OCI-LY7 (cell line): ENCODE data around the gene SLC22A14.

Experiments used
- EZH2phosphoT487 ChIP-seq: fragments of 200-600 bp; sonication (generic); IDR thresholded peaks from 2 replicates; pipeline ENCODE4 v1.6.1; 2018; ENCODE audit warnings: low read depth, borderline replicate concordance, mild to moderate bottlenecking, mixed run types, antibody characterized with exemption, low read length, moderate library complexity, mixed read lengths
- TF ChIP-seq, protein P1 (sequence below): fragments of 200-600 bp; sonication (generic); conservative IDR thresholded peaks from 2 replicates; pipeline ENCODE4 v1.5.1; 2014; ENCODE audit warnings: mild to moderate bottlenecking, antibody characterized with exemption, low read length, moderate library complexity, mixed read lengths

DNA sequence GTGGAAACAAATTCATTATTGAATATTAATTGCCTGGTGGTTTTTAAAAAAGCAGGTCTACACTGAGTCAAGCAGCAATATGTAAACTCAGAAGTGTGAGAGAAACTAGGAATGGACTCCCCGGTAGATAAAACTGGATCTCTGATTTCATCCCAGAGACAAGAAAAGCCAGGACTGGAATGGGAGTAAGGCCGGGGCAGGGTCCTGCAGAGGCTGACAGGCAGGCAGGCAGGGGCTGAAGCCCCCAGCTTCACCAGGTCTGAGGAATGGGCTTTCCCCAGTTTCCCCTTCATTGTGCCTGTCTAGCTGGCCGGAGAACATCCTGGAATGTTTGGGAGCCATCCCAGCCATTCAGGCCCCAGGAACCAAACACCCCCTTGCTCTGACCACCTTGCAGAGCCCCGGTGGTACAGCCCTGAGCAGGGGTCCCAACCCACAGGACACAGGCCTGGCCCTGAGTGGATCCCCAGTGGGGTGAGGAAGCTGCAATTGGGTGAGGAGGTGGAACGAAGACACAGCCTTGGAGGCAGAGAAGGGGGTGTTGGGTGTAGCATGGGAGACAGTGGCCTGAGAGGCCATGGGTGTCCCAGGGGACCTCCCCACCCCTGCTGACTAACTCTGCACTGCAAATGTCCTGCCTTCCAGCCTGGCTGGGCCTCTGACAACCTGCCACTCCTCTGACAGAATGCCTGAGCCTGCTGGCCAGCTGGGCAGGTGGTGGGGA is 32.8 kb downstream of the SLC22A14 start:
- TF ChIP-seq, protein P1, sequence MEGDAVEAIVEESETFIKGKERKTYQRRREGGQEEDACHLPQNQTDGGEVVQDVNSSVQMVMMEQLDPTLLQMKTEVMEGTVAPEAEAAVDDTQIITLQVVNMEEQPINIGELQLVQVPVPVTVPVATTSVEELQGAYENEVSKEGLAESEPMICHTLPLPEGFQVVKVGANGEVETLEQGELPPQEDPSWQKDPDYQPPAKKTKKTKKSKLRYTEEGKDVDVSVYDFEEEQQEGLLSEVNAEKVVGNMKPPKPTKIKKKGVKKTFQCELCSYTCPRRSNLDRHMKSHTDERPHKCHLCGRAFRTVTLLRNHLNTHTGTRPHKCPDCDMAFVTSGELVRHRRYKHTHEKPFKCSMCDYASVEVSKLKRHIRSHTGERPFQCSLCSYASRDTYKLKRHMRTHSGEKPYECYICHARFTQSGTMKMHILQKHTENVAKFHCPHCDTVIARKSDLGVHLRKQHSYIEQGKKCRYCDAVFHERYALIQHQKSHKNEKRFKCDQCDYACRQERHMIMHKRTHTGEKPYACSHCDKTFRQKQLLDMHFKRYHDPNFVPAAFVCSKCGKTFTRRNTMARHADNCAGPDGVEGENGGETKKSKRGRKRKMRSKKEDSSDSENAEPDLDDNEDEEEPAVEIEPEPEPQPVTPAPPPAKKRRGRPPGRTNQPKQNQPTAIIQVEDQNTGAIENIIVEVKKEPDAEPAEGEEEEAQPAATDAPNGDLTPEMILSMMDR = no peak
- TF ChIP-seq EZH2phosphoT487 = no peak
